Endodermal cell (in vitro differentiated cells): ENCODE measurements around the gene PKP3. TPM values are rescaled to one million over a fixed set of nuclear protein-coding genes. Genes with fewer than 3 reads are reported as not detected.

ENCODE experiments used
- DNase-seq: peaks from one replicate; pipeline ENCODE4 v3.0.0-alpha.2; 2017
- H3K27ac ChIP-seq: 2 replicates; pipeline ENCODE4 v1.5.1; 2013; ENCODE audit warnings: mild to moderate bottlenecking, low read depth, low read length, moderate library complexity
- H3K27me3 ChIP-seq: 2 replicates; pipeline ENCODE4 v1.6.1; 2013; ENCODE audit warnings: mild to moderate bottlenecking, low read length, moderate library complexity; ENCODE audit not compliant: insufficient read depth, control insufficient read depth, poor library complexity, severe bottlenecking
- H3K36me3 ChIP-seq: 2 replicates; pipeline ENCODE4 v1.7.0; 2013; ENCODE audit warnings: mild to moderate bottlenecking, low read length, moderate library complexity; ENCODE audit not compliant: control insufficient read depth, insufficient read depth
- H3K4me1 ChIP-seq: one replicate; pipeline ENCODE4 v1.7.0; 2013; ENCODE audit warnings: low read length; ENCODE audit not compliant: control insufficient read depth, insufficient read depth
- H3K4me3 ChIP-seq: 2 replicates; pipeline ENCODE4 v1.5.1; 2013; ENCODE audit warnings: mild to moderate bottlenecking, low read length, moderate library complexity
- H3K9ac ChIP-seq: 2 replicates; pipeline ENCODE4 v1.6.1; 2013; ENCODE audit warnings: mild to moderate bottlenecking, low read length, moderate library complexity; ENCODE audit not compliant: poor library complexity, severe bottlenecking; ENCODE audit errors: extremely low read depth
- H3K9me3 ChIP-seq: 2 replicates; pipeline ENCODE4 v1.6.1; 2013; ENCODE audit warnings: mild to moderate bottlenecking, low read length, moderate library complexity; ENCODE audit not compliant: control insufficient read depth
- H3K27ac Mint-ChIP-seq: 2 replicates; pipeline ENCODE4 v1.8.0; 2020; ENCODE audit warnings: mixed read lengths
- H3K27me3 Mint-ChIP-seq: 2 replicates; pipeline ENCODE4 v1.8.0; 2021; ENCODE audit warnings: mild to moderate bottlenecking, mixed read lengths; ENCODE audit not compliant: insufficient read depth
- H3K36me3 Mint-ChIP-seq: 2 replicates; pipeline ENCODE4 v1.8.0; 2020; ENCODE audit warnings: low read depth, mixed read lengths
- H3K4me1 Mint-ChIP-seq: 2 replicates; pipeline ENCODE4 v1.8.0; 2020; ENCODE audit warnings: mixed read lengths
- H3K4me3 Mint-ChIP-seq: 2 replicates; pipeline ENCODE4 v1.8.0; 2020; ENCODE audit warnings: mild to moderate bottlenecking, moderate library complexity, mixed read lengths
- H3K9me3 Mint-ChIP-seq: 2 replicates; pipeline ENCODE4 v1.8.0; 2020; ENCODE audit warnings: mild to moderate bottlenecking, mixed read lengths
- CTCF ChIP-seq: fragments of 200-600 bp; sonication (generic); conservative IDR thresholded peaks from 2 replicates; pipeline ENCODE4 v1.5.0; 2021; ENCODE audit warnings: antibody characterized with exemption, mild to moderate bottlenecking
- WGBS, 2 experiments: methylation state at CpG; one replicate each; pipeline versions ENCODE4 v1.1.5 to v1.1.7; 2013; ENCODE audit warnings: missing lambda C conversion rate in 2 of 2, mixed read lengths in 1 of 2; ENCODE audit not compliant: insufficient coverage in 1 of 2, insufficient read length in 1 of 2; 5-methylcytosine and 5-hydroxymethylcytosine counted together
- total RNA-seq, 2 donors: library from RNA; stranded (reverse); fragmentation: NEBNext Ultra II Directional in 1 of 2; extraction: Animal tissue kit (Norgen Biotek cat#: 25700) in 1 of 2; gene quantifications; 2 replicates in 1 of 2; 3 replicates in 1 of 2; pipeline ENCODE4 v1.2.1, GENCODE V29; 2021

The PKP3 gene
- total RNA-seq, 2 donors from 2014 or later: 35.4 to 44.8 TPM

- peaks cover 8% of the 10 kb centered on the region for H3K9me3 ChIP-seq
- no peak overlapping the region for H3K4me3 ChIP-seq
- Mint-ChIP-seq H3K27ac (no peak overlapping the region), H3K4me3 (no peak overlapping the region), H3K9me3 (peaks cover 4% of the 10 kb centered on the region), H3K36me3 (peaks cover 40% of the 10 kb centered on the region), H3K4me1 (no peaks in the 10 kb centered on the region), H3K27me3 (no peaks in the 10 kb centered on the region)
- TF ChIP-seq CTCF: no peak
- DNase-seq: no peak
- H3K27ac ChIP-seq: no peak overlapping the region
- H3K36me3 ChIP-seq: peaks cover 18% of the 10 kb centered on the region
- no peak overlapping the region for H3K9ac ChIP-seq
- 96 to 99% methylated on average over 34 to 70 of the region's 70 CpGs for WGBS, 2 experiments
- no peaks in the 10 kb centered on the region for H3K27me3 ChIP-seq
- H3K4me1 ChIP-seq: no peaks in the 10 kb centered on the region
Observed at GRCh38 chr11:376531-377173, 17.4 kb upstream of the PKP3 start.

DNA sequence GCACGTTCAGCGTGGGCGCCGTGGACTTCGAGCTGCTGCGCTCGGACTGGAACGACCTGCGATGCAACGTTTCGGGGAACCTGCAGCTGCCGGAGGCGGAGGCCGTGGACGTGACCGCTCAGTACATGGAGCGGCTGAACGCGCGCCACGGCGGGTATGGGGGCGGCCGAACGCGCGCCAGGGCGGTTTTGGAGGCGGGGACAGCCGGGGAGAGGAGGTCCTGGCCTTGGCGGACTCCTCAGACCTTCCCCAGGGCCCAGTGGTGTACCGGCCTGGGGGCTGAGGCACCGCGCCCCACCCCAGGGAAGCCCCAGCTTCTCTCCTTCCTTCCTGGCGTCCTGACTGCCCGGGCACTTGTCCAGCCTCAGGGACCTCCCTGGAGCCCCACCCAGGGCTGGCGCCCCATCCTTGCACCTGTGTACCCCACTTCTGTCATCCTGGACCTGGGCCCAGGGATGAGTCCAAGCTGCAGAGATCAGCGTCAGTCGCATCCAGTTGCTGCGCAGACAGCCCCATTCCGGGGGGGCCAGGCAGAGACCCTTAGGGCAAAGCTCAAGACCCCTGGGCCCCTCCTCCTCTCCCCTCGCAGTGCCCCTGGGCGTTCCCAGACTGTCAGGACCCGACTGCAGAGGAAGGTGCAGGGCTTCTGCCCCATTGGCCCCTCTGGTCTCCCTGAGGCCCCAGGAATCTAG is 16.7 kb upstream of the PKP3 start:
- Histone ChIP-seq H3K27me3 (no peaks in the 10 kb centered on the region), H3K9me3 (peaks cover 8% of the 10 kb centered on the region), H3K4me3 (no peak overlapping the region), H3K9ac (no peak overlapping the region), H3K27ac (no peak overlapping the region), H3K36me3 (peaks cover 15% of the 10 kb centered on the region), H3K4me1 (no peaks in the 10 kb centered on the region)
- peaks cover 38% of the 10 kb centered on the region for H3K36me3 Mint-ChIP-seq
- no peak for DNase-seq
- no peak overlapping the region for H3K4me3 Mint-ChIP-seq
- H3K4me1 Mint-ChIP-seq: no peaks in the 10 kb centered on the region
- 96% methylated on average over 35 to 44 of the region's 44 CpGs for WGBS, 2 experiments
- no peak overlapping the region for H3K27ac Mint-ChIP-seq
- H3K9me3 Mint-ChIP-seq: peaks cover 4% of the 10 kb centered on the region
- no peaks in the 10 kb centered on the region for H3K27me3 Mint-ChIP-seq
- TF ChIP-seq CTCF: no peak

- Histone ChIP-seq H3K9ac (no peak overlapping the region), H3K36me3 (peaks cover 13% of the 10 kb centered on the region), H3K9me3 (peaks cover 8% of the 10 kb centered on the region), H3K27ac (no peak overlapping the region), H3K4me1 (no peaks in the 10 kb centered on the region), H3K4me3 (no peak overlapping the region), H3K27me3 (no peaks in the 10 kb centered on the region)
- H3K4me3 Mint-ChIP-seq: no peak overlapping the region
- no peaks in the 10 kb centered on the region for H3K27me3 Mint-ChIP-seq
- peaks cover 36% of the 10 kb centered on the region for H3K36me3 Mint-ChIP-seq
- H3K27ac Mint-ChIP-seq: no peak overlapping the region
- peaks cover 4% of the 10 kb centered on the region for H3K9me3 Mint-ChIP-seq
- TF ChIP-seq CTCF: no peak
- no peak for DNase-seq
- no peaks in the 10 kb centered on the region for H3K4me1 Mint-ChIP-seq
- 85 to 95% methylated on average over 6 to 11 of the region's 11 CpGs for WGBS, 2 experiments
Observed at GRCh38 chr11:377883-378500, 16.0 kb upstream of the PKP3 start.
